NCI-H748 (cell line): ENCODE measurements around the gene CMC1.
A peak's percentile ranks its signal among the peaks of the same experiment; 100 is the strongest.
"Not testable (repeated sequence)": the region's sequence is repeated elsewhere in the genome, so short reads cannot be mapped to it uniquely, and the experiment has no call there.

Experiments used
- DNase-seq: peaks from one replicate; lab custom pipeline; 2025; ENCODE audit not compliant: unreplicated experiment; lab: John Stamatoyannopoulos, UW

The CMC1 gene

GRCh38 chr3:28241221-28242160, at the start of gene CMC1:
TSS of gene CMC1 (plus strand) at chr3:28241619. CDS start at chr3:28241794, 175 bp downstream.
- peak; percentile 94 for DNase-seq

- DNase-seq = no peak
Observed at GRCh38 chr3:28198161-28198560, 43.3 kb upstream of the CMC1 start.

GRCh38 chr3:28198974-28199373, 42.4 kb upstream of the CMC1 start:
- DNase-seq = no peak

- not testable (repeated sequence) for DNase-seq
Observed at GRCh38 chr3:28199643-28200042, 41.8 kb upstream of the CMC1 start.

- DNase-seq = not testable (repeated sequence)
Observed at GRCh38 chr3:28200366-28200848, 41.0 kb upstream of the CMC1 start.

- no peak for DNase-seq
Observed at GRCh38 chr3:28206479-28206878, 34.9 kb upstream of the CMC1 start.

- no peak for DNase-seq
Observed at GRCh38 chr3:28207000-28207733, 34.3 kb upstream of the CMC1 start.

GRCh38 chr3:28210968-28211713, 30.3 kb upstream of the CMC1 start:
- DNase-seq = no peak

- no peak for DNase-seq
Observed at GRCh38 chr3:28212681-28213080, 28.7 kb upstream of the CMC1 start.

GRCh38 chr3:28215407-28215806, 26.0 kb upstream of the CMC1 start:
- no peak for DNase-seq

- no peak for DNase-seq
Observed at GRCh38 chr3:28218071-28218916, 23.1 kb upstream of the CMC1 start.

- no peak for DNase-seq
Observed at GRCh38 chr3:28218917-28219198, 22.6 kb upstream of the CMC1 start.

- no peak for DNase-seq
Observed at GRCh38 chr3:28224430-28224829, 17.0 kb upstream of the CMC1 start.

GRCh38 chr3:28226020-28226419, 15.4 kb upstream of the CMC1 start:
- no peak for DNase-seq

GRCh38 chr3:28228623-28229022, 12.8 kb upstream of the CMC1 start:
- no peak for DNase-seq

- no peak for DNase-seq
Observed at GRCh38 chr3:28232659-28233058, 8.8 kb upstream of the CMC1 start.

GRCh38 chr3:28234454-28234853, 7.0 kb upstream of the CMC1 start:
- DNase-seq = no peak

GRCh38 chr3:28239108-28239507, 2.3 kb upstream of the CMC1 start:
- DNase-seq = no peak

- peak; percentile 19 for DNase-seq
Observed at GRCh38 chr3:28240441-28240840, 978 bp upstream of the CMC1 start.

GRCh38 chr3:28242519-28242918, 1.1 kb downstream of the CMC1 start:
- no peak for DNase-seq
